GM12874 (cell line): ENCODE data around the gene CNOT1.
A peak's percentile ranks its signal among the peaks of the same experiment; 100 is the strongest.

Experiments
- CTCF ChIP-seq: IDR thresholded peaks from 2 replicates; pipeline ENCODE4 v1.5.1; 2011; ENCODE audit warnings: low read depth, mild to moderate bottlenecking, control low read depth, low read length, moderate library complexity; ENCODE audit not compliant: insufficient read depth

CNOT1 gene

GRCh38 chr16:58513874-58514273, 115.8 kb downstream of the CNOT1 start:
- no peak for TF ChIP-seq CTCF

GRCh38 chr16:58511933-58512815, 117.5 kb downstream of the CNOT1 start:
- peak; percentile 83 for TF ChIP-seq CTCF

- TF ChIP-seq CTCF, result no peak
These were observed 118.6 kb downstream of the CNOT1 start for GRCh38 chr16:58510776-58511628.

GRCh38 chr16:58510097-58510775, 119.4 kb downstream of the CNOT1 start:
- TF ChIP-seq CTCF, result no peak

- TF ChIP-seq CTCF, result no peak
These were observed 120.2 kb downstream of the CNOT1 start for GRCh38 chr16:58509256-58510096.

GRCh38 chr16:58508671-58509251, 120.9 kb downstream of the CNOT1 start:
- TF ChIP-seq CTCF, result no peak
